ENCODE results near the gene STPG3.

STPG3 gene

DNA sequence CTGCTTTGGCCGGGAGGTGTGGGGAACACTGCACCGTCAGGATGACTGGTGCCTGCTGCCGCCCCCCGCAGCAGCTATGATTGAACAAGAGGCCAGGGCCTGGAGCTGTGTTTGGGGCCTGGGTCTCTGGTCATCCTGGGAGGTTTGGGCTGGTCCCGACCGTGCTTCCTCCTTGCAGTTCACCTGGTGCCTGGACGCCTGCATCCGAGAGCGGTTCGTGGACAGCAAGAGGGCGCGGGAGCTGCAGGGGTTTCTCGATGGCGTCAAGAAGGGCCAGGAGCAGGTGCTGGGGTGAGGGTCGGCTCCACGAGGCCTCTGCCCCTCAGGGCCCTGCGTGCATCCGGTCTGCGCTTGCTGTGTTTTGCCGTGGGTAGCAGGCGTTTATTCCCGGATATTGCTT lies 13.0 kb downstream of the STPG3 start:
- Histone ChIP-seq H3K36me3 (ENCODE audit: insufficient read depth, low read length) (peaks cover 36% of the 10 kb centered on the region), H3K9me3 (ENCODE audit: low read length) (no peaks in the 10 kb centered on the region)

DNA sequence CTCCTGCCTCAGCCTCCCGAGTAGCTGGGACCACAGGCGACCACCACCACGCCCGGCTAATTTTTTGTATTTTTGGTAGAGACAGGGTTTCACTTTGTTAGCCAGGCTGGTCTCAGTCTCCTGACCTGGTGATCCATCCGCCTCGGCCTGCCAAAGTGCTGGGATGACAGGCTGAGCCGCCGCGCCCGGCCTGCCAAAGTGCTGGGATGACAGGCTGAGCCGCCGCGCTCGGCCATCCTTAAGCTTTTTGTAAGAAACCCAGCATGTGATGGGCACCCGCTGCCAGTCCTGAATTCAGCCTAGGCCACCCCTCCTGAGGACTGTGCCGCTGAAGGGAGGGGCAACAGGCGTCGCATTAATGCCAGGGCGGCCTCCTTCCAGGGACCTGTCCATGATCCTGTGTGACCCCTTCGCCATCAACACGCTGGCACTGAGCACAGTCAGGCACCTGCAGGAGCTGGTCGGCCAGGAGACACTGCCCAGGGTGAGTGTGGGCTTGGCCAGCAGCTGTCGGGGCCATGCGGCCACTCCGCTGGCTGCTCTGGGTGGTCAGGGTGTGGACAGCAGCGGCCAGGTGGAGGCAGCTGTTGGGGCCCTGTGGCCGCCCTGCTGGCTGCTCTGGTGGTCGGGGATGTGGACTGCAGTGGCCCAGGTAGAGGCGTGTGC lies 14.5 kb downstream of the STPG3 start:
- Histone ChIP-seq H3K9me3 (ENCODE audit: low read length) (no peaks in the 10 kb centered on the region), H2AFZ (ENCODE audit: low read length) (no peak overlapping the region), H3K4me3 (ENCODE audit: low read depth, low read length, poor library complexity, severe bottlenecking) (no peak overlapping the region), H3K36me3 (ENCODE audit: insufficient read depth, low read length) (peaks cover 37% of the 10 kb centered on the region), H3K27me3 (ENCODE audit: insufficient read depth, low read length) (no peaks in the 10 kb centered on the region), H3K4me1 (ENCODE audit: insufficient read depth, low read length, severe bottlenecking) (peaks cover 34% of the 10 kb centered on the region), H4K20me1 (ENCODE audit: insufficient read depth, low read length) (no peaks in the 10 kb centered on the region), H3K79me2 (ENCODE audit: insufficient read depth, low read length) (no peaks in the 10 kb centered on the region), H3K27ac (ENCODE audit: low read depth, low read length, poor library complexity, severe bottlenecking) (no peak overlapping the region), H3K9me2 (ENCODE audit: low read depth, low read length) (no peaks in the 10 kb centered on the region), H3F3A (ENCODE audit: insufficient read depth, low read length) (no peaks in the 10 kb centered on the region), H3K4me2 (ENCODE audit: low read length) (no peak overlapping the region), H3K9ac (ENCODE audit: low read length) (no peak overlapping the region)
- no peak for TF ChIP-seq EZH2 (IDR thresholded peaks at IDR 0.05; ENCODE audit: borderline replicate concordance, low read length)
- TF ChIP-seq, protein P1, sequence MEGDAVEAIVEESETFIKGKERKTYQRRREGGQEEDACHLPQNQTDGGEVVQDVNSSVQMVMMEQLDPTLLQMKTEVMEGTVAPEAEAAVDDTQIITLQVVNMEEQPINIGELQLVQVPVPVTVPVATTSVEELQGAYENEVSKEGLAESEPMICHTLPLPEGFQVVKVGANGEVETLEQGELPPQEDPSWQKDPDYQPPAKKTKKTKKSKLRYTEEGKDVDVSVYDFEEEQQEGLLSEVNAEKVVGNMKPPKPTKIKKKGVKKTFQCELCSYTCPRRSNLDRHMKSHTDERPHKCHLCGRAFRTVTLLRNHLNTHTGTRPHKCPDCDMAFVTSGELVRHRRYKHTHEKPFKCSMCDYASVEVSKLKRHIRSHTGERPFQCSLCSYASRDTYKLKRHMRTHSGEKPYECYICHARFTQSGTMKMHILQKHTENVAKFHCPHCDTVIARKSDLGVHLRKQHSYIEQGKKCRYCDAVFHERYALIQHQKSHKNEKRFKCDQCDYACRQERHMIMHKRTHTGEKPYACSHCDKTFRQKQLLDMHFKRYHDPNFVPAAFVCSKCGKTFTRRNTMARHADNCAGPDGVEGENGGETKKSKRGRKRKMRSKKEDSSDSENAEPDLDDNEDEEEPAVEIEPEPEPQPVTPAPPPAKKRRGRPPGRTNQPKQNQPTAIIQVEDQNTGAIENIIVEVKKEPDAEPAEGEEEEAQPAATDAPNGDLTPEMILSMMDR (IDR thresholded peaks at IDR 0.05; ENCODE audit: low read length), result no peak

More for the DNA sequence above, 13.0 kb downstream of the STPG3 start:
- Histone ChIP-seq H3K27ac (ENCODE audit: low read depth, low read length, poor library complexity, severe bottlenecking) (no peak overlapping the region), H3K4me1 (ENCODE audit: insufficient read depth, low read length, severe bottlenecking) (peaks cover 25% of the 10 kb centered on the region), H2AFZ (ENCODE audit: low read length) (no peak overlapping the region), H4K20me1 (ENCODE audit: insufficient read depth, low read length) (no peaks in the 10 kb centered on the region), H3K79me2 (ENCODE audit: insufficient read depth, low read length) (no peaks in the 10 kb centered on the region), H3F3A (ENCODE audit: insufficient read depth, low read length) (no peaks in the 10 kb centered on the region), H3K4me2 (ENCODE audit: low read length) (no peak overlapping the region), H3K4me3 (ENCODE audit: low read depth, low read length, poor library complexity, severe bottlenecking) (no peak overlapping the region), H3K9ac (ENCODE audit: low read length) (no peak overlapping the region), H3K9me2 (ENCODE audit: low read depth, low read length) (no peaks in the 10 kb centered on the region), H3K27me3 (ENCODE audit: insufficient read depth, low read length) (no peaks in the 10 kb centered on the region)
- TF ChIP-seq, protein P1 (IDR thresholded peaks at IDR 0.05; ENCODE audit: low read length), result no peak
- TF ChIP-seq EZH2 (IDR thresholded peaks at IDR 0.05; ENCODE audit: borderline replicate concordance, low read length), result no peak

DNA sequence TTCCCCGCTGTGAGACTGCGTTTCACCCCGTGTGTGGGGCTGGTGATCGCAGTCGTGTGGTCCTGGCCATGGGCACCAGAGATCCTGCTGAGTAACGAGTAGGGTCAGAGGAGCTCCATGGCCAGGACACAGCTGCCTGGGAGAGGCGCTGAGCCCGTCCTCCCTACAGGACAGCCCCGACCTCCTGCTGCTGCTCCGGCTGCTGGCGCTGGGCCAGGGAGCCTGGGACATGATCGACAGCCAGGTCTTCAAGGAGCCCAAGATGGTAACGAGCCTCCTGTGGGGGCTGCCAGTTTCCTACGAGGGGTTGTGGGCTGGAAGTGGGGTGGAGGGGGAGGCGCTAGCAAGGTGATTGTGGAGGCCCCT lies 15.1 kb downstream of the STPG3 start:
- Histone ChIP-seq H3K9me3 (ENCODE audit: low read length) (no peaks in the 10 kb centered on the region), H3K4me1 (ENCODE audit: insufficient read depth, low read length, severe bottlenecking) (peaks cover 37% of the 10 kb centered on the region), H2AFZ (ENCODE audit: low read length) (no peak overlapping the region), H4K20me1 (ENCODE audit: insufficient read depth, low read length) (no peaks in the 10 kb centered on the region), H3K4me3 (ENCODE audit: low read depth, low read length, poor library complexity, severe bottlenecking) (no peak overlapping the region), H3K79me2 (ENCODE audit: insufficient read depth, low read length) (no peaks in the 10 kb centered on the region), H3F3A (ENCODE audit: insufficient read depth, low read length) (no peaks in the 10 kb centered on the region), H3K36me3 (ENCODE audit: insufficient read depth, low read length) (peaks cover 41% of the 10 kb centered on the region), H3K27me3 (ENCODE audit: insufficient read depth, low read length) (no peaks in the 10 kb centered on the region), H3K27ac (ENCODE audit: low read depth, low read length, poor library complexity, severe bottlenecking) (no peak overlapping the region), H3K4me2 (ENCODE audit: low read length) (no peak overlapping the region), H3K9ac (ENCODE audit: low read length) (no peak overlapping the region), H3K9me2 (ENCODE audit: low read depth, low read length) (no peaks in the 10 kb centered on the region)
- no peak for TF ChIP-seq EZH2 (IDR thresholded peaks at IDR 0.05; ENCODE audit: borderline replicate concordance, low read length)
- TF ChIP-seq, protein P1 (IDR thresholded peaks at IDR 0.05; ENCODE audit: low read length), result no peak

Data from OCI-LY1 (cell line).